H1 (cell line): Measurements from ENCODE around the gene CACNA1E.

Experiments
- SUZ12 ChIP-seq: fragments of 200-600 bp; sonication (generic); IDR thresholded peaks from 2 replicates; pipeline ENCODE4 v1.6.1; 2012; ENCODE audit warnings: mild to moderate bottlenecking, inconsistent platforms, low read length, moderate library complexity, mixed read lengths
- ZNF274 ChIP-seq: IDR thresholded peaks from 2 replicates; pipeline ENCODE4 v1.7.0; 2012; ENCODE audit warnings: low read length, borderline replicate concordance; ENCODE audit errors: extremely low read depth
- TF ChIP-seq, protein P1 (sequence below), 3 experiments: IDR thresholded peaks; 1 replicate in 2 of 3; 2 replicates in 1 of 3; pipeline versions ENCODE4 v1.5.1 to v1.6.1; 2011; ENCODE audit warnings: low read length in 3 of 3, mild to moderate bottlenecking in 3 of 3, inconsistent platforms in 2 of 3, low read depth in 1 of 3, moderate library complexity in 1 of 3; ENCODE audit not compliant: insufficient read depth in 1 of 3; ENCODE audit errors: control extremely low read depth in 1 of 3

DNA sequence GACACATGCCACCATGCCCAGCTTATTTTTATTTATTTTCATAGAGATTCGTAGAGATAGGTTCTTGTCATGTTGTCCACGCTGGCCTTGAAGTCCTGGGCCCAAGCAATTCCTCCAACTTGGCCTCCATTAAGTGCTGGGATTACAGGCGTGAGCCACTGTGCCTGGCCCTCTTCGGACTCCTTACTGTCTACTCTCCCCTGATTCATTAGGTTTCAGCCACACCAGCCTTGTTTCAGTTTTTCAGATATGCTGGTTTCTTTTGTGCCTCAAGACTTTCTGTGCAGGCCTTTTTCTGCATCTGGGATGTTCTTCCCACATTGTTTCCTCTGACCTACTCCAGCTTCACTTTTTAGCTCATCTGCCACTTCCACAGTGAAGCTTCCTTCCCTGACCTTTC is 85.4 kb downstream of the CACNA1E start:
- TF ChIP-seq ZNF274, result no peak
- TF ChIP-seq, protein P1, sequence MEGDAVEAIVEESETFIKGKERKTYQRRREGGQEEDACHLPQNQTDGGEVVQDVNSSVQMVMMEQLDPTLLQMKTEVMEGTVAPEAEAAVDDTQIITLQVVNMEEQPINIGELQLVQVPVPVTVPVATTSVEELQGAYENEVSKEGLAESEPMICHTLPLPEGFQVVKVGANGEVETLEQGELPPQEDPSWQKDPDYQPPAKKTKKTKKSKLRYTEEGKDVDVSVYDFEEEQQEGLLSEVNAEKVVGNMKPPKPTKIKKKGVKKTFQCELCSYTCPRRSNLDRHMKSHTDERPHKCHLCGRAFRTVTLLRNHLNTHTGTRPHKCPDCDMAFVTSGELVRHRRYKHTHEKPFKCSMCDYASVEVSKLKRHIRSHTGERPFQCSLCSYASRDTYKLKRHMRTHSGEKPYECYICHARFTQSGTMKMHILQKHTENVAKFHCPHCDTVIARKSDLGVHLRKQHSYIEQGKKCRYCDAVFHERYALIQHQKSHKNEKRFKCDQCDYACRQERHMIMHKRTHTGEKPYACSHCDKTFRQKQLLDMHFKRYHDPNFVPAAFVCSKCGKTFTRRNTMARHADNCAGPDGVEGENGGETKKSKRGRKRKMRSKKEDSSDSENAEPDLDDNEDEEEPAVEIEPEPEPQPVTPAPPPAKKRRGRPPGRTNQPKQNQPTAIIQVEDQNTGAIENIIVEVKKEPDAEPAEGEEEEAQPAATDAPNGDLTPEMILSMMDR (IDR thresholded peaks at IDR 0.05; ENCODE audit: control extremely low read depth in 1 of 3, insufficient read depth in 1 of 3, low read depth in 1 of 3, low read length in 3 of 3), result no peak
- TF ChIP-seq SUZ12, result no peak
